Adipose tissue (tissue), 3 donors: ENCODE results near the gene CDRT4. TPM values are rescaled to one million over a fixed set of nuclear protein-coding genes. Genes with fewer than 3 reads are reported as not detected.

Experiments
- H3K27ac ChIP-seq: one replicate; pipeline ENCODE4 v1.5.1; 2013; ENCODE audit warnings: low read depth, low read length
- WGBS, 3 donors: extraction: QIAGEN DNeasy Blood & Tissue Kit; methylation state at CpG; one replicate each; pipeline ENCODE4 v1.1.7; 2013; 5-methylcytosine and 5-hydroxymethylcytosine counted together
- polyA plus RNA-seq, 3 donors: library from polyadenylated mRNA; stranded (reverse); fragments of 200-250 nt; gene quantifications; one replicate each; pipeline ENCODE4 v1.2.3, GENCODE V29; 2013
- donor health status: healthy with polysubstance abuse.
- donor health status: Bipolar disorder and iron deficiency.
- donor health status: healthy.

Gene CDRT4
- polyA plus RNA-seq, 3 donors = 1.3 to 3.8 TPM; not detected in 1

GRCh38 chr17:15468126-15468525 lies 705 bp upstream of the CDRT4 start:
- whole genome bisulfite sequencing, 3 donors = 50 to 60% (median 54%) methylated on average over 4 of the region's 4 CpGs
- H3K27ac ChIP-seq = no peak overlapping the region

GRCh38 chr17:15466131-15466530 lies 1.3 kb downstream of the CDRT4 start:
- WGBS, 3 donors = 78 to 90% (median 86%) methylated on average over 6 of the region's 6 CpGs
- no peak overlapping the region for H3K27ac ChIP-seq

- WGBS, 3 donors = 94 to 98% (median 97%) methylated on average over 2 of the region's 2 CpGs
These were observed 2.2 kb downstream of the CDRT4 start for GRCh38 chr17:15465045-15465701.

GRCh38 chr17:15464231-15464985 lies 3.0 kb downstream of the CDRT4 start:
- 73 to 77% (median 75%) methylated on average over 11 of the region's 11 CpGs for WGBS, 3 donors
- H3K27ac ChIP-seq = no peak overlapping the region

More at GRCh38 chr17:15465045-15465701, 2.2 kb downstream of the CDRT4 start:
- H3K27ac ChIP-seq = no peak overlapping the region

- WGBS, 3 donors = 64 to 69% (median 66%) methylated on average over 11 of the region's 11 CpGs
- no peak overlapping the region for H3K27ac ChIP-seq
These were observed 4.2 kb downstream of the CDRT4 start for GRCh38 chr17:15462976-15463772.

GRCh38 chr17:15457723-15458094 lies 9.7 kb downstream of the CDRT4 start:
- WGBS, 3 donors = 63 to 69% (median 66%) methylated on average over 7 of the region's 7 CpGs
- H3K27ac ChIP-seq = peak overlapping the region; percentile 84

GRCh38 chr17:15456972-15457722 lies 10.3 kb downstream of the CDRT4 start:
- peak overlapping the region; percentile 84 for H3K27ac ChIP-seq
- WGBS, 3 donors = 52 to 68% (median 55%) methylated on average over 16 of the region's 16 CpGs

- H3K27ac ChIP-seq = peak overlapping the region; percentile 44
- 80 to 93% (median 80%) methylated on average over 6 of the region's 6 CpGs for WGBS, 3 donors
These were observed 10.9 kb downstream of the CDRT4 start for GRCh38 chr17:15456496-15456895.

GRCh38 chr17:15454346-15454745 lies 13.1 kb downstream of the CDRT4 start:
- H3K27ac ChIP-seq = no peak overlapping the region
- 95 to 96% (median 96%) methylated on average over 5 of the region's 5 CpGs for WGBS, 3 donors

- WGBS, 3 donors = 72 to 89% (median 84%) methylated on average over 3 of the region's 3 CpGs
- H3K27ac ChIP-seq = no peak overlapping the region
These were observed 13.6 kb downstream of the CDRT4 start for GRCh38 chr17:15453782-15454181.

GRCh38 chr17:15453246-15453645 lies 14.2 kb downstream of the CDRT4 start:
- no peak overlapping the region for H3K27ac ChIP-seq
- 77 to 86% (median 84%) methylated on average over 4 of the region's 4 CpGs for WGBS, 3 donors

- no peak overlapping the region for H3K27ac ChIP-seq
- WGBS, 3 donors = 26 to 76% (median 55%) methylated on average over 1 of the region's 1 CpG
These were observed 14.7 kb downstream of the CDRT4 start for GRCh38 chr17:15452746-15453145.

- 73 to 84% (median 84%) methylated on average over 3 of the region's 3 CpGs for WGBS, 3 donors
- H3K27ac ChIP-seq = no peak overlapping the region
These were observed 15.7 kb downstream of the CDRT4 start for GRCh38 chr17:15451680-15452079.

- WGBS, 3 donors = 89 to 92% (median 92%) methylated on average over 7 of the region's 7 CpGs
- H3K27ac ChIP-seq = no peak overlapping the region
These were observed 18.9 kb downstream of the CDRT4 start for GRCh38 chr17:15448580-15448956.

- H3K27ac ChIP-seq = no peak overlapping the region
- 54 to 72% (median 70%) methylated on average over 6 of the region's 6 CpGs for WGBS, 3 donors
These were observed 19.4 kb downstream of the CDRT4 start for GRCh38 chr17:15447928-15448579.

GRCh38 chr17:15446036-15446435 lies 21.4 kb downstream of the CDRT4 start:
- no peak overlapping the region for H3K27ac ChIP-seq
- 74 to 86% (median 79%) methylated on average over 10 of the region's 10 CpGs for WGBS, 3 donors

- 37 to 75% (median 45%) methylated on average over 4 of the region's 4 CpGs for WGBS, 3 donors
- no peak overlapping the region for H3K27ac ChIP-seq
These were observed 22.6 kb downstream of the CDRT4 start for GRCh38 chr17:15444805-15445204.
